Stomach (tissue), 9 donors: Measurements from ENCODE around the gene TECR. TPM values are rescaled to one million over a fixed set of nuclear protein-coding genes. Genes with fewer than 3 reads are reported as not detected.
"Not testable (repeated sequence)": the region's sequence is repeated elsewhere in the genome, so short reads cannot be mapped to it uniquely, and the experiment has no call there.

Experiments used
- DNase-seq, 2 donors: peaks; one replicate each; pipeline versions ENCODE4 v3.0.0 to v3.0.0-alpha.2; 2013 to 2019
- H3K27ac ChIP-seq, 5 donors: fragments of 200-600 bp in 4 of 5; sonication (generic) in 4 of 5; one replicate each; pipeline ENCODE4 v1.5.1; 2013 to 2019; ENCODE audit warnings: mild to moderate bottlenecking in 1 of 5, moderate library complexity in 1 of 5
- H3K27me3 ChIP-seq, 3 donors: fragments of 200-600 bp; sonication (generic); one replicate each; pipeline ENCODE4 v1.5.1; 2017 to 2019; ENCODE audit warnings: mixed run types in 1 of 3
- H3K36me3 ChIP-seq, 4 donors: fragments of 200-600 bp; sonication (generic); 1 replicate in 3 of 4; 2 replicates in 1 of 4; pipeline ENCODE4 v1.5.1; 2016 to 2019
- H3K4me1 ChIP-seq, 4 donors: fragments of 200-600 bp; sonication (generic); one replicate each; pipeline ENCODE4 v1.5.1; 2016 to 2019
- H3K4me3 ChIP-seq, 4 donors: fragments of 200-600 bp; sonication (generic) in 3 of 4; one replicate each; pipeline ENCODE4 v1.5.1; 2016 to 2019; ENCODE audit warnings: mild to moderate bottlenecking in 1 of 4
- H3K9me3 ChIP-seq, 4 donors: fragments of 200-600 bp; sonication (generic); one replicate each; pipeline ENCODE4 v1.5.1; 2016 to 2019
- EP300 ChIP-seq: sonication (generic); formaldehyde crosslinking; IDR thresholded peaks from one replicate; pipeline ENCODE4 v1.6.1; 2017; ENCODE audit warnings: antibody characterized with exemption
- POLR2A ChIP-seq, 4 donors: fragments of 450-650 bp; IDR thresholded peaks; one replicate each; pipeline ENCODE4 v1.6.1; 2016; ENCODE audit warnings: antibody characterized with exemption in 4 of 4, control low read depth in 2 of 4, mild to moderate bottlenecking in 1 of 4, moderate library complexity in 1 of 4
- POLR2AphosphoS5 ChIP-seq, 3 donors: sonication (generic); formaldehyde crosslinking; IDR thresholded peaks; one replicate each; pipeline ENCODE4 v1.6.1; 2016; ENCODE audit warnings: antibody characterized with exemption in 3 of 3
- WGBS, 5 donors: extraction: QIAGEN DNeasy Blood & Tissue Kit in 3 of 5; methylation state at CpG; one replicate each; pipeline versions ENCODE4 v1.1.5 to v1.1.7; 2013 to 2018; 5-methylcytosine and 5-hydroxymethylcytosine counted together
- intact Hi-C: fragments of 100-400 bp; cut with DNase I; formaldehyde crosslinking; loops from one replicate; pipeline ENCODE4 v1.15.1; 2023; ENCODE audit warnings: low total_unique reads
- polyA plus RNA-seq, 3 donors: library from polyadenylated mRNA; stranded (reverse); fragments of 200-250 nt; gene quantifications; one replicate each; pipeline ENCODE4 v1.2.3, GENCODE V29; 2013
- total RNA-seq, 5 donors: library from RNA; depleted of rRNA; stranded (reverse); fragments of >200 nt; gene quantifications; one replicate each; pipeline versions ENCODE4 v1.1.0 to v1.2.3, GENCODE V29; 2014 to 2016
- TF ChIP-seq, protein P1 (sequence below), 7 experiments: fragments of 450-650 bp in 4 of 7; fragments of 200-600 bp in 3 of 7; sonication (generic) in 3 of 7; IDR thresholded peaks; one replicate each; pipeline ENCODE4 v1.5.1; 2016 to 2019; ENCODE audit warnings: antibody characterized with exemption in 7 of 7, control low read depth in 2 of 7, mild to moderate bottlenecking in 1 of 7
- donor health status: healthy with polysubstance abuse.
- donor health status: Bipolar disorder and iron deficiency.
- donor health status: healthy.

The TECR gene
- total and polyA plus RNA-seq, 8 donors: 10.5 to 266 (median 72.9) TPM

DNA sequence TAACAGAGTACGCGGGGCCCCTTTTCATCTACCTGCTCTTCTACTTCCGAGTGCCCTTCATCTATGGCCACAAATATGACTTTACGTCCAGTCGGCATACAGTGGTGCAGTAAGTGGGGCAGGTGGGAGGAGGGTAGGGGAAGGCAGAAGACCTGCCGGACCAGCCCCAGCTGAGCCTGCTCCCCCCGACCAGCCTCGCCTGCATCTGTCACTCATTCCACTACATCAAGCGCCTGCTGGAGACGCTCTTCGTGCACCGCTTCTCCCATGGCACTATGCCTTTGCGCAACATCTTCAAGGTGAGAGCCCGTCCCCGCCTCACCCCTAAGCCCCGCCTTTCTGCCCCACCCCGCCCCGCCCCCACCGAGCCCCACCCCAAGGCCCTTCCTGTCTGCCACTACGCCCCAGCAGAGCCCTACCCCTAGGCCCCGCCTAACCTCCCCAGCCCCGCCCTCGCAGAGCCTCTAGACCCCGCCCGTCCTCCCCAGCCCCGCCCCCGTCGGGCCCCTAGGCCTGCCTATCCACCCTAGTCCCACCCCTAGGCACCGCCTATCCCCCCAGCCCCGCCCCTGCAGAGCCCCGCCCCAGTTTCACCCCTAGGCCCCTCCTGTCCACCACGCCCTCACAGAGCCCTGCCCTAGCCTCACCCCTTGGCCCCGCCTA, 34.7 kb downstream of the TECR start:
- no peak overlapping the region for H3K27ac ChIP-seq
- no peak for TF ChIP-seq POLR2AphosphoS5 (IDR thresholded peaks at IDR 0.05)
- TF ChIP-seq POLR2A (IDR thresholded peaks at IDR 0.05): no peak
- no peak for TF ChIP-seq EP300
- TF ChIP-seq, protein P1, sequence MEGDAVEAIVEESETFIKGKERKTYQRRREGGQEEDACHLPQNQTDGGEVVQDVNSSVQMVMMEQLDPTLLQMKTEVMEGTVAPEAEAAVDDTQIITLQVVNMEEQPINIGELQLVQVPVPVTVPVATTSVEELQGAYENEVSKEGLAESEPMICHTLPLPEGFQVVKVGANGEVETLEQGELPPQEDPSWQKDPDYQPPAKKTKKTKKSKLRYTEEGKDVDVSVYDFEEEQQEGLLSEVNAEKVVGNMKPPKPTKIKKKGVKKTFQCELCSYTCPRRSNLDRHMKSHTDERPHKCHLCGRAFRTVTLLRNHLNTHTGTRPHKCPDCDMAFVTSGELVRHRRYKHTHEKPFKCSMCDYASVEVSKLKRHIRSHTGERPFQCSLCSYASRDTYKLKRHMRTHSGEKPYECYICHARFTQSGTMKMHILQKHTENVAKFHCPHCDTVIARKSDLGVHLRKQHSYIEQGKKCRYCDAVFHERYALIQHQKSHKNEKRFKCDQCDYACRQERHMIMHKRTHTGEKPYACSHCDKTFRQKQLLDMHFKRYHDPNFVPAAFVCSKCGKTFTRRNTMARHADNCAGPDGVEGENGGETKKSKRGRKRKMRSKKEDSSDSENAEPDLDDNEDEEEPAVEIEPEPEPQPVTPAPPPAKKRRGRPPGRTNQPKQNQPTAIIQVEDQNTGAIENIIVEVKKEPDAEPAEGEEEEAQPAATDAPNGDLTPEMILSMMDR (IDR thresholded peaks at IDR 0.05): no peak
- H3K4me1 ChIP-seq: peaks cover 12 to 47% (median 41%) of the 10 kb centered on the region in 4 donors
- no peak overlapping the region for H3K4me3 ChIP-seq
- no peaks in the 10 kb centered on the region for H3K27me3 ChIP-seq
- peaks cover 20 to 67% (median 49%) of the 10 kb centered on the region in 4 donors for H3K36me3 ChIP-seq
- no peaks in the 10 kb centered on the region for H3K9me3 ChIP-seq
- peak in 1 of 2 donors; percentile 57 for DNase-seq
- intact Hi-C loops: loop anchor here (10.0 kb wide), 1 partner anchor 131 kb away; the partner anchor contains the start of gene ZNF333
- 68 to 90% (median 79%) methylated on average over 14 to 33 of the region's 33 CpGs for WGBS, 5 donors

DNA sequence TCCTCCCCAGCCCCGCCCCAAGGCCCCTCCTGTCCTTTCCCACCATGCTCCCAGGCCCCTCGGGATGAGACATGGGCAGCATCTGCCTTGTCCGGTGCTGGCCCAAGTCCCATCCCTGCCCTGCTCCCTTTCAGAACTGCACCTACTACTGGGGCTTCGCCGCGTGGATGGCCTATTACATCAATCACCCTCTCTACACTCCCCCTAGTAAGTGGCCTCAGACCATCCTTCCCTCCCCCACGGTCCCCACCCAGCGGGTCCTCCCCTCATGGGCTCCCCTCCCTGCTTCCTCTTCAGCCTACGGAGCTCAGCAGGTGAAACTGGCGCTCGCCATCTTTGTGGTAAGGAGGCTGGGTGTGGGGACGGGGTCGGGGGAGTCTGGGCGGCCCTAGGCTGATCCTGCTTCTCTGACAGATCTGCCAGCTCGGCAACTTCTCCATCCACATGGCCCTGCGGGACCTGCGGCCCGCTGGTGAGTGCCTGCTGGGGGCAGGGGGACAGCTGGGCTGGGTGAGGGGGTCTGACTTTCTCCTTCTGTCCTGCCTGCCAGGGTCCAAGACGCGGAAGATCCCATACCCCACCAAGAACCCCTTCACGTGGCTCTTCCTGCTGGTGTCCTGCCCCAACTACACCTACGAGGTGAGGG, 35.4 kb downstream of the TECR start:
- not testable (repeated sequence) for H3K4me3 ChIP-seq, H3K27me3 ChIP-seq, H3K27ac ChIP-seq, H3K9me3 ChIP-seq, DNase-seq
- peaks cover 12 to 54% (median 44%) of the 10 kb centered on the region in 4 donors for H3K4me1 ChIP-seq
- H3K36me3 ChIP-seq: peaks cover 20 to 68% (median 49%) of the 10 kb centered on the region in 4 donors
- 71 to 84% (median 81%) methylated on average over 10 to 22 of the region's 22 CpGs for WGBS, 5 donors
- intact Hi-C loops: loop anchor here (10.0 kb wide), 1 partner anchor 130 kb away; the partner anchor contains the start of gene ZNF333

DNA sequence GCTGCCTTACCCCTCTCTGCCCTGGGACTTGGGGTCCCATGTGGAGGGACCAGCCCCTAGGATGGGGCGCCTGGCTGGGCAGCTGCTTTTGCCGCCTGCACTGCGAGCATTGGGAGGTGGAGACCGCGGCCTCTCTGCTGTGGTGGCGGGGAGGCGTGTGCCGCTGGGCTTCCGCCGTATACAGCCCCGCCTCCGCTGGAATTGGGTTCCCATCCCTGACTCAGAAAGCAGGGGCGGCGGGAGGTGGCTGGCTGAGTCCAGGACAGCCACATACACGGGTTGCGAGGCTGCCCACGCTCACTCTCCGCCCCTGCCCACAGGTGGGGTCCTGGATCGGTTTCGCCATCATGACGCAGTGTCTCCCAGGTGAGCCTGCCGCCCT, 35.9 kb downstream of the TECR start:
- 88 to 93% (median 91%) methylated on average over 5 to 22 of the region's 22 CpGs for WGBS, 5 donors
- H3K27ac ChIP-seq: no peak overlapping the region
- H3K4me3 ChIP-seq: no peak overlapping the region
- no peaks in the 10 kb centered on the region for H3K27me3 ChIP-seq
- H3K36me3 ChIP-seq: peaks cover 20 to 68% (median 49%) of the 10 kb centered on the region in 4 donors
- TF ChIP-seq, protein P1 (IDR thresholded peaks at IDR 0.05): no peak
- no peak for TF ChIP-seq POLR2AphosphoS5 (IDR thresholded peaks at IDR 0.05)
- no peak for TF ChIP-seq POLR2A (IDR thresholded peaks at IDR 0.05)
- no peak for TF ChIP-seq EP300
- DNase-seq: no peak
- no peaks in the 10 kb centered on the region for H3K9me3 ChIP-seq
- H3K4me1 ChIP-seq: peaks cover 13 to 56% (median 47%) of the 10 kb centered on the region in 4 donors
- intact Hi-C loops: loop anchor here (10.0 kb wide), 1 partner anchor 130 kb away; the partner anchor contains the start of gene ZNF333

DNA sequence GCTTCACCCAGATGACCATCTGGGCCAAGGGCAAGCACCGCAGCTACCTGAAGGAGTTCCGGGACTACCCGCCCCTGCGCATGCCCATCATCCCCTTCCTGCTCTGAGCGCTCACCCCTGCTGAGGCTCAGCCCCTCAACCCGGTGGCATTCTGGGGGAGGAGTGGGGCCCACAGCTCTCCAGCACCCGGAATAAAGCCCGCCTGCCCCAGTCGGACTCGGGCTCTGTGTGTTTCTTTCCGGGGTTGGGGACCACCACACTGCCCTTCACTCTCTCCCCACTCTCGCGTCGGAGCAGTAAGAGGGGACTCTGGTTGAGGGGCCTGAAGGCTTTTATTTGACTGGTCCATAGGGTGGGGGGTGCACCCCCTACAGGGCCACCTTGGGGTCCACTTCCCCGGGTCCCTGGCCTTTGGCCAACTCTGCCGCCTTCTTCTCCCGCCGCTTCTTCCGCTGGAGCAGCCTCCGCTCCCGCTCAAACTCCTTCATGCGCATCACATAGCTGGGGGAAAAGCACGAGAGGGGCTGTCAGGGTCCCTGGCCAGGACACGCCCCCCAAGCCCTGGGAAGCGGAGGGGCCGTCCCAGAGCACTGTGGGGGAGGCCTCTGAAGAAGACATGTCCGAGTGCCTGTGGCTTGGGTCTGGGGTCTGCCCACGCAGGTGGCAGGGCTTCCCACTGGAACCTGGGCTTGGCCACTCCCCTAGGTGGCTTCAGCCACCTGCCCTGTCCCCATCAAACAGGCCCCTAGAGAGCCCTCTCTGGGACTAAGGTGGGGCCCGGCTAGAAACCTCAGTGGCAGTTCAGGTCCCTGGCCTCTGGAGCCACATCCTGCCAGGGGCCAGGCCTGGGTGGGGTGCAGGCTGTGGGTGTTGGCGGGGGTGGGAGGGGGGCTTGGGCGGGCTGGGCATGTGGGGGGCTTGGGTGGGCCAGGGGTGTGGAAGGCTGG, 36.6 kb downstream of the TECR start:
- H3K9me3 ChIP-seq: no peaks in the 10 kb centered on the region
- no peak overlapping the region for H3K27ac ChIP-seq
- H3K27me3 ChIP-seq: no peaks in the 10 kb centered on the region
- peaks cover 20 to 56% (median 47%) of the 10 kb centered on the region in 4 donors for H3K4me1 ChIP-seq
- intact Hi-C loops: loop anchor here (10.0 kb wide), 1 partner anchor 129 kb away; the partner anchor contains the start of gene ZNF333
- TF ChIP-seq POLR2AphosphoS5 (IDR thresholded peaks at IDR 0.05): no peak
- no peak for TF ChIP-seq EP300
- TF ChIP-seq, protein P1 (IDR thresholded peaks at IDR 0.05): no peak
- no peak for TF ChIP-seq POLR2A (IDR thresholded peaks at IDR 0.05)
- peaks cover 20 to 68% (median 49%) of the 10 kb centered on the region in 4 donors for H3K36me3 ChIP-seq
- WGBS, 5 donors: 83 to 89% (median 86%) methylated on average over 15 to 26 of the region's 31 CpGs
- no peak for DNase-seq
- no peak overlapping the region for H3K4me3 ChIP-seq
